ENCODE measurements around the gene USP2. TPM values are rescaled to one million over a fixed set of nuclear protein-coding genes. Genes with fewer than 3 reads are reported as not detected.

The USP2 gene
- total RNA-seq, 1 donor from 2014 or later, result 0.26 TPM

DNA sequence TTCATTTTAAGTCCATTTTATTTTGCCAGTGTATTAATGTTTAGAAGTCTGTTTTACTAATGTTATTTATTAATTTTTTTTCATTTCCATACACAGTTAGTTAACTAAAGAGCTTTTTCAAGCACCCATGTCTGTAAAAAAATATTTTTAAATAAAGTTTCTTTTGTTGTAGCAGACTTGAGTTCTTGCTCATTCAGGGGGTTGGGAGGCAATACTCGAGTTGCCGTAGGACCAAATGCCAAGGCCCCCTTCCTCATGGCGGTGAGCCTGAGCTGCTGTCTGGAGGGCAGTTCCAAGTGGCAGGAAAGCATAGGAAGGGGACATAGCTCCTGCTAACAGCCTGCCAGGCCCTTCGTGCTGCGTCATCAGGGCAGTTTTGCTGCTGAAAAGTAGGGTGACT is 73.5 kb downstream of the USP2 start:
- Histone ChIP-seq H3K4me3 (ENCODE audit: low read depth, low read length) (no peak overlapping the region), H3K36me3 (ENCODE audit: control insufficient read depth, insufficient read depth, low read length) (peaks cover 30% of the 10 kb centered on the region), H3K27me3 (ENCODE audit: control insufficient read depth, insufficient read depth, low read length) (no peaks in the 10 kb centered on the region)
- TF ChIP-seq, protein P1, sequence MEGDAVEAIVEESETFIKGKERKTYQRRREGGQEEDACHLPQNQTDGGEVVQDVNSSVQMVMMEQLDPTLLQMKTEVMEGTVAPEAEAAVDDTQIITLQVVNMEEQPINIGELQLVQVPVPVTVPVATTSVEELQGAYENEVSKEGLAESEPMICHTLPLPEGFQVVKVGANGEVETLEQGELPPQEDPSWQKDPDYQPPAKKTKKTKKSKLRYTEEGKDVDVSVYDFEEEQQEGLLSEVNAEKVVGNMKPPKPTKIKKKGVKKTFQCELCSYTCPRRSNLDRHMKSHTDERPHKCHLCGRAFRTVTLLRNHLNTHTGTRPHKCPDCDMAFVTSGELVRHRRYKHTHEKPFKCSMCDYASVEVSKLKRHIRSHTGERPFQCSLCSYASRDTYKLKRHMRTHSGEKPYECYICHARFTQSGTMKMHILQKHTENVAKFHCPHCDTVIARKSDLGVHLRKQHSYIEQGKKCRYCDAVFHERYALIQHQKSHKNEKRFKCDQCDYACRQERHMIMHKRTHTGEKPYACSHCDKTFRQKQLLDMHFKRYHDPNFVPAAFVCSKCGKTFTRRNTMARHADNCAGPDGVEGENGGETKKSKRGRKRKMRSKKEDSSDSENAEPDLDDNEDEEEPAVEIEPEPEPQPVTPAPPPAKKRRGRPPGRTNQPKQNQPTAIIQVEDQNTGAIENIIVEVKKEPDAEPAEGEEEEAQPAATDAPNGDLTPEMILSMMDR (IDR thresholded peaks at IDR 0.05; ENCODE audit: insufficient read depth, low read length, severe bottlenecking), result no peak
- FAIRE-seq, result no peak
- DNase-seq (ENCODE audit: low read depth), result no peak

DNA sequence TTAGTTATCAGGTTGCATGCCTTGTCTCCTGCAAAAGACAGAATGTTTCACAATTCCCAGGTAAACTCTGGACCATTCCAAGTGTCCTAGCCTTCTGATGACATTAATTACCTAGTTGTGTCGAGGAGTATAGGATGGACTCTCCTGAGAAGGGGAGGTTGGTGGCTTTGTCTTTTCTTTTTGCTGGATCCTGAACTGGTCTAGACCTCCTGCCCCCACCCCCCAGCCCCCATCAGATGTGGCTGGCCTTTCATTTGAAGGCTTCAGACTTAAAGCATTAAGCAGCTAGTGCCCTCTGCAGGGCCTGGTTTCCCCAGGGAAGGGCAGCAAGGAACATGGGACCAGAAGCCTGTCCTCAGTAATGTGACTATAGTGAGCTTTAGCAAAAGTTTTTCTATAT is 74.3 kb downstream of the USP2 start:
- TF ChIP-seq, protein P1 (IDR thresholded peaks at IDR 0.05; ENCODE audit: insufficient read depth, low read length, severe bottlenecking), result no peak
- H3K27me3 ChIP-seq (ENCODE audit: control insufficient read depth, insufficient read depth, low read length), result no peaks in the 10 kb centered on the region
- DNase-seq (ENCODE audit: low read depth), result no peak
- FAIRE-seq, result no peak
- H3K4me3 ChIP-seq (ENCODE audit: low read depth, low read length), result no peak overlapping the region
- H3K36me3 ChIP-seq (ENCODE audit: control insufficient read depth, insufficient read depth, low read length), result peaks cover 26% of the 10 kb centered on the region

DNA sequence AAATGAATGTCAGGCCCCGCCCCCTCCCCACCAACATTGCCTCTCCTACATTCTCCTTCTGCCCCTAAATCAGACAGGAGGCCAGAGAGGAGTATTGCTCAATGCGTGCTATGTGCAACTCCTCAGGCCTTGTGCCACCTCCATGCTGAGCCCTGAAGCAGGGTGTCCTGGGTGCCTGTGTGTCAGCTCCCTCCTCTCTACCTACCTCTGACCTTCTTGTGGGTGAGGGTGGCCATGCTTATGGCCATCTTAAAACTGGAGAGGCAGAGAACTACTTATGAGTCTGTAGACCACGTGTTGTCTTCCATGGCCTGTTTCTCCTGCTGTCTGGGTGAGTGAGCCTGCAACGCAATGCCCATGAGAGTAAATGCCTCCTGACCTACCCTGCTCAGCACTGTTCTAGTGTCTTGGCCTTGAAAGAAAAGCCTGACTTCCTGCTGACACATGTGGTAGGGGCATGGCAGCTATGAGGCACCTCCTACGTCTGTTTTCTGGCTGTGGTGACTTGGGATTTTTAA is 75.1 kb downstream of the USP2 start:
- Histone ChIP-seq H3K27me3 (ENCODE audit: control insufficient read depth, insufficient read depth, low read length) (no peaks in the 10 kb centered on the region), H3K36me3 (ENCODE audit: control insufficient read depth, insufficient read depth, low read length) (peaks cover 19% of the 10 kb centered on the region), H3K4me3 (ENCODE audit: low read depth, low read length) (no peak overlapping the region)
- TF ChIP-seq, protein P1 (IDR thresholded peaks at IDR 0.05; ENCODE audit: insufficient read depth, low read length, severe bottlenecking), result no peak
- no peak for DNase-seq (ENCODE audit: low read depth)
- FAIRE-seq, result peak; percentile 47

DNA sequence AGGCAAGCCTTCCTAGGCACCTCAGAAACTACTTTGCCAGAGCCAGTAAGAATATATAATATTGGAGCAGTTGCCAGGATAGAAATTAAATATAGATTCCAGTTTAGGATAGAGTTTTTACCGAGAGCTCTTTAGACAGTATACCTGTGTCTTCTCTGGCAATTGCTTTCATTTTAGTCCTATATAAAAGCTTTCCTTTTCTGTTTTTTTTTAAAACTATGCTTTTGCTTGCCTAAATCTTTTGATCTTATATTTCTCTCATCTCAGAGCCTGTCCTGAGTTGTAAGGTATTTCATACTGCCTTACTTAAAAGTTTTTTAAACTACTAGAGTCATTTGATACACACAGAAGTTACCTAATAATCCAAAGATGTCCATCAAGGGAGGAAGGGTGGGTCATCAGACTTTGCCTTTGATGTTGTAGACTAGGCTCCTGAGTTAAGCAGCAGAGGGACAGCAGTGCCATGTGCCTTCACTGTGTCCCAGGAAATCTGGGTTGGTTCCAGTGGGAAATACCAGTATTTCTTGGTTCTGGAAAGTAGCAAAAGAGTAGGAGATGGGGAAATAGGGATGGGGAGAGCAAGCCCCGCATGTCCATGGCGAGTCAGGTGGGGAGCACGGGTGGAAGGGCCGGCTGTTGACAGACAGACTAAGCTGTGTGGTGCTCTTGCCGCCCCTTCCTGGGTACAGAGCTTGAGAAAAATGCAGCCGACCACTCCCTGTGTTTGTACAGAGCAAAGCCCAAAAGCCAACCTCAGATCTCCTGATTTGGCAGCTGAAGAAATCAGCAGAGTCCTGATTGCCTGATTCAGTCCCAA is 75.7 kb downstream of the USP2 start:
- TF ChIP-seq, protein P1 (IDR thresholded peaks at IDR 0.05; ENCODE audit: insufficient read depth, low read length, severe bottlenecking), result no peak
- Histone ChIP-seq H3K36me3 (ENCODE audit: control insufficient read depth, insufficient read depth, low read length) (peaks cover 13% of the 10 kb centered on the region), H3K4me3 (ENCODE audit: low read depth, low read length) (no peak overlapping the region), H3K27me3 (ENCODE audit: control insufficient read depth, insufficient read depth, low read length) (no peaks in the 10 kb centered on the region)
- DNase-seq (ENCODE audit: low read depth) (no peak), FAIRE-seq (no peak)

Other genes with a start within 250 kb of the USP2 start
- under 0.01 and 0.13 TPM in 2 replicates for gene ABCG4, start 232.6 kb downstream of the USP2 start, total RNA-seq
- gene NLRX1, start 213.0 kb downstream of the USP2 start, total RNA-seq, result 13.7 and 44.8 TPM in 2 replicates
- gene NHERF4, start 196.2 kb downstream of the USP2 start, total RNA-seq, result 0.13 TPM in 1 of 2 replicates, not detected in the other
- 5.5 and 6.4 TPM in 2 replicates for gene CBL, start 175.4 kb downstream of the USP2 start, total RNA-seq
- 25.7 and 36.3 TPM in 2 replicates for gene MCAM, start 64.6 kb downstream of the USP2 start, total RNA-seq
- 2.4 and 3.6 TPM in 2 replicates for gene RNF26, start 47.2 kb downstream of the USP2 start, total RNA-seq
- gene C1QTNF5, start 40.8 kb downstream of the USP2 start, total RNA-seq, result 0.90 and 1.3 TPM in 2 replicates
- gene MFRP, start 35.0 kb downstream of the USP2 start, total RNA-seq, result not detected in 2 replicates
- 0.13 and 2.1 TPM in 2 replicates for gene THY1, start 41.5 kb upstream of the USP2 start, total RNA-seq

Data from bronchial epithelial cell (primary cell).